ENCODE results near the gene LRP1B. TPM values are rescaled to one million over a fixed set of nuclear protein-coding genes. Genes with fewer than 3 reads are reported as not detected.

Gene LRP1B
- polyA plus RNA-seq, 1 of the 3 experiments (the other 2 are of a cell fraction), result 0.28 TPM

- Histone ChIP-seq H2AFZ (ENCODE audit: low read depth) (no peak overlapping the region), H3K36me3 (replicated peaks in 1 of 2; ENCODE audit: control insufficient read depth in 1 of 2, insufficient read depth in 2 of 2, low read length in 1 of 2) (no peaks in the 10 kb centered on the region), H3K4me3 (ENCODE audit: low read depth in 2 of 2, low read length in 1 of 2) (no peak overlapping the region), H3K9me2 (no peaks in the 10 kb centered on the region), H3K79me2 (ENCODE audit: insufficient read depth) (no peaks in the 10 kb centered on the region), H3K27me3 (ENCODE audit: insufficient read depth) (no peaks in the 10 kb centered on the region), H3K4me1 (ENCODE audit: control insufficient read depth in 1 of 2, insufficient read depth in 2 of 2, low read depth in 1 of 2, low read length in 1 of 2) (no peaks in the 10 kb centered on the region), H3K27ac (ENCODE audit: low read depth in 2 of 2, low read length in 1 of 2) (no peak overlapping the region), H3F3A (replicated peaks; ENCODE audit: insufficient read depth) (no peaks in the 10 kb centered on the region), H3K4me2 (no peak overlapping the region), H4K20me1 (ENCODE audit: insufficient read depth) (no peaks in the 10 kb centered on the region), H3K9ac (no peak overlapping the region), H3K9me3 (no peaks in the 10 kb centered on the region)
- TF ChIP-seq CHD2 (IDR thresholded peaks at IDR 0.05; ENCODE audit: low read length, partially characterized antibody), result no peak
- no peak for TF ChIP-seq FOXJ3 (CRISPR knock-in tag; IDR thresholded peaks at IDR 0.05)
- TF ChIP-seq EP300 (IDR thresholded peaks at IDR 0.05; ENCODE audit: borderline replicate concordance in 1 of 2, low read depth in 1 of 2, low read length in 1 of 2), result no peak
- no peak for TF ChIP-seq RXRA (IDR thresholded peaks at IDR 0.05; ENCODE audit: borderline replicate concordance, low read depth)
- TF ChIP-seq USF1 (IDR thresholded peaks at IDR 0.05; ENCODE audit: borderline replicate concordance, low read depth), result no peak
- TF ChIP-seq CTCF (IDR thresholded peaks at IDR 0.05), result no peak
- no peak for TF ChIP-seq USF2 (IDR thresholded peaks at IDR 0.05; ENCODE audit: borderline replicate concordance, low read depth, low read length)
- no peak for TF ChIP-seq GATA2 (CRISPR knock-in tag; IDR thresholded peaks at IDR 0.05)
- no peak for TF ChIP-seq MAX (IDR thresholded peaks at IDR 0.05; ENCODE audit: low read depth)
- no peak for TF ChIP-seq FOXM1 (IDR thresholded peaks at IDR 0.05; ENCODE audit: low read depth)
- no peak for TF ChIP-seq TEAD4 (IDR thresholded peaks at IDR 0.05; ENCODE audit: borderline replicate concordance, insufficient read depth)
- TF ChIP-seq PBX3 (IDR thresholded peaks at IDR 0.05), result no peak
- TF ChIP-seq TAF1 (IDR thresholded peaks at IDR 0.05; ENCODE audit: borderline replicate concordance, low read depth, low read length), result no peak
- no peak for TF ChIP-seq EZH2phosphoT487 (IDR thresholded peaks at IDR 0.05; ENCODE audit: borderline replicate concordance, low read depth)
- no peak for DNase-seq
- POLR2A ChIA-PET, result no interaction called here
- WGBS (ENCODE audit: low lambda C conversion rate), result 84% methylated on average over 2 of the region's 2 CpGs
- CTCF ChIA-PET, result no interaction called here
Observed at GRCh38 chr2:140465301-140465700, 1665.5 kb downstream of the LRP1B start.
